Stomach (tissue), 4 donors: ENCODE results near the gene DDI2.

Source experiments
- CTCF ChIP-seq, 7 experiments: fragments of 450-650 bp in 4 of 7; fragments of 200-600 bp in 3 of 7; sonication (generic) in 3 of 7; IDR thresholded peaks; one replicate each; pipeline ENCODE4 v1.5.1; 2016 to 2019; ENCODE audit warnings: antibody characterized with exemption in 7 of 7, control low read depth in 2 of 7, mild to moderate bottlenecking in 1 of 7
- POLR2A ChIP-seq, 4 donors: fragments of 450-650 bp; IDR thresholded peaks; one replicate each; pipeline ENCODE4 v1.6.1; 2016; ENCODE audit warnings: antibody characterized with exemption in 4 of 4, control low read depth in 2 of 4, mild to moderate bottlenecking in 1 of 4, moderate library complexity in 1 of 4

DNA sequence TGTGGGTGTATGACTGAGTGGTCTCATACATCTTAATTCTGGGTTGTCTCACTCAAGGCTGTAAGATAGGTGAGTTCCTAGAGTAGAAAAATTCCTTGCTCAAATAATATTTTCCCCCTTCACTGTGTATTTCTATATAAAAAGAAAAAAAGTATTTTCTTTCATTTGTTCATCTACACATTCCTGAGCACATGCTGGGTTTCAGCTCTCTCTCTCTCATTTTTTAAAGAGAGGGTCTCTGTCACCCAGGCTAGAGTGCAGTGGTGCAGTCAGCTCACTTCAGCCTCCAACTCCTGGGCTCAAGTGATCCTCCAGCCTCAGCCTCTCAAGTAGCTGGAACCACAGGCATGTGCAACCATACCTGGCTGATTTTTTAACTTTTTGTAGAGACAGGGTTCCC lies 22.0 kb downstream of the DDI2 start:
- no peak for TF ChIP-seq CTCF (IDR thresholded peaks at IDR 0.05)
- TF ChIP-seq POLR2A (IDR thresholded peaks at IDR 0.05), result no peak
